GM10266 (cell line): Measurements from ENCODE around the gene FGD6.

Experiments used
- DNase-seq: peaks from one replicate; pipeline ENCODE4 v3.0.0; 2012; ENCODE audit errors: extremely low spot score
- TF ChIP-seq, protein P1 (sequence below): IDR thresholded peaks from 2 replicates; pipeline ENCODE4 v1.5.1; 2012; ENCODE audit warnings: mild to moderate bottlenecking, low read depth; ENCODE audit not compliant: control insufficient read depth, insufficient read depth; ENCODE audit errors: missing control alignments

Gene FGD6

DNA sequence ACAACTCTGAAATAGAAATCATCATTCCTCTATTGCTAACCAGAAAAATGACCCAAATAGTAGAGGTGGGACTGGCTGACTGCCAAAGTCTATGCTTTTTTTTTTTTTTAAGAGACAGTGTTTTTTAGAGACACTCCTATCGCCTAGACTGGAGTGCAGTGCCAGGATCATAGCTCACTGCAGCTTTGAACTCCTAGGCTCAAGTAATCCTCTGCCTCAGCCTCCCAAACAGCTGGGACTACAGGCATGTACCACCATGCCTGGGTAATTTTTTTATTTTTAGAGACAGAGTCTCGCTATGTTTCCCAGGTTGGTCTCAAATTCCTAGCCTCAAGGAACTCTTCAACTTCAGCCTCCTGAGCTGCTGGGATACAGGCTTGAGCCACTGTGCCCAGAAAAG, 163.1 kb downstream of the FGD6 start:
- TF ChIP-seq, protein P1, sequence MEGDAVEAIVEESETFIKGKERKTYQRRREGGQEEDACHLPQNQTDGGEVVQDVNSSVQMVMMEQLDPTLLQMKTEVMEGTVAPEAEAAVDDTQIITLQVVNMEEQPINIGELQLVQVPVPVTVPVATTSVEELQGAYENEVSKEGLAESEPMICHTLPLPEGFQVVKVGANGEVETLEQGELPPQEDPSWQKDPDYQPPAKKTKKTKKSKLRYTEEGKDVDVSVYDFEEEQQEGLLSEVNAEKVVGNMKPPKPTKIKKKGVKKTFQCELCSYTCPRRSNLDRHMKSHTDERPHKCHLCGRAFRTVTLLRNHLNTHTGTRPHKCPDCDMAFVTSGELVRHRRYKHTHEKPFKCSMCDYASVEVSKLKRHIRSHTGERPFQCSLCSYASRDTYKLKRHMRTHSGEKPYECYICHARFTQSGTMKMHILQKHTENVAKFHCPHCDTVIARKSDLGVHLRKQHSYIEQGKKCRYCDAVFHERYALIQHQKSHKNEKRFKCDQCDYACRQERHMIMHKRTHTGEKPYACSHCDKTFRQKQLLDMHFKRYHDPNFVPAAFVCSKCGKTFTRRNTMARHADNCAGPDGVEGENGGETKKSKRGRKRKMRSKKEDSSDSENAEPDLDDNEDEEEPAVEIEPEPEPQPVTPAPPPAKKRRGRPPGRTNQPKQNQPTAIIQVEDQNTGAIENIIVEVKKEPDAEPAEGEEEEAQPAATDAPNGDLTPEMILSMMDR, result no peak
- DNase-seq, result no peak

GRCh38 chr12:95051241-95051640, 166.0 kb downstream of the FGD6 start:
- DNase-seq, result no peak
- TF ChIP-seq, protein P1, result no peak

DNA sequence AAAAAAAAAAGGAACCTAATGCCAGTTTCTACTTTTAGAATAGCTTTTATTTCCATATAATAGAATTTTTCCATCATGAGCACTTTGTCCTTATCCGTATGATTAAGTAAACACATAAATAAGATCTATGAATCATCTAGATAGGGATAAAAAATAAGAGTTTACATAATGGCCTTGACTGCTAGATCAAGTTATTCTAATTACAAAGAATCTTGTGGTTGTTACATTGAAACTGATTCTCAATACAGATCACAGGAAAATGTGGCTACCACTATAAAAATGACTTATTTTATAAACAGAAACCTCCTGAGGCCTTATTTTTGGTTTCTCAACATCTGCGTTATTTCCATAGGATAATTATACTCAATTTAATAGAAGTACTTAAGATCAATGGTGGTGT, 179.4 kb downstream of the FGD6 start:
- DNase-seq, result no peak

DNA sequence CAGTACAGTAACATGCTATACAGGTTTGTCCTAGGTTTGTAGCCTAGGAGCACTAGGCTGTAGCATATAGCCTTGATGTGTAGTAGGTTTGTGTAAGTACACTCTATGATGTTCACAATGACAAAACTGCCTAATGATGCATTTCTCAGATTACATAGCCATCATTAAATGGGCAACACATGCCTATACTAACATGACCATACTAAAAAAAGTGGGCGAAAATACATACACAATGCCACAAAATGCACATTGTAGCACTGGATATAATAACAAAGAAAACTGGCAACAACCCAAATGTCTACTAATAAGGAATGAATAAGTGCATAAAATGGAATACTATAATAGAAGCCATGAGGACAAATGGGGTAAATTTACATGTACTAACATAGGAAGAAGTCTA, 182.5 kb downstream of the FGD6 start:
- DNase-seq, result no peak
- TF ChIP-seq, protein P1, result no peak

More for the DNA sequence above, 179.4 kb downstream of the FGD6 start:
- TF ChIP-seq, protein P1, result no peak
